ENCODE measurements around the gene RPUSD4.

Gene RPUSD4

DNA sequence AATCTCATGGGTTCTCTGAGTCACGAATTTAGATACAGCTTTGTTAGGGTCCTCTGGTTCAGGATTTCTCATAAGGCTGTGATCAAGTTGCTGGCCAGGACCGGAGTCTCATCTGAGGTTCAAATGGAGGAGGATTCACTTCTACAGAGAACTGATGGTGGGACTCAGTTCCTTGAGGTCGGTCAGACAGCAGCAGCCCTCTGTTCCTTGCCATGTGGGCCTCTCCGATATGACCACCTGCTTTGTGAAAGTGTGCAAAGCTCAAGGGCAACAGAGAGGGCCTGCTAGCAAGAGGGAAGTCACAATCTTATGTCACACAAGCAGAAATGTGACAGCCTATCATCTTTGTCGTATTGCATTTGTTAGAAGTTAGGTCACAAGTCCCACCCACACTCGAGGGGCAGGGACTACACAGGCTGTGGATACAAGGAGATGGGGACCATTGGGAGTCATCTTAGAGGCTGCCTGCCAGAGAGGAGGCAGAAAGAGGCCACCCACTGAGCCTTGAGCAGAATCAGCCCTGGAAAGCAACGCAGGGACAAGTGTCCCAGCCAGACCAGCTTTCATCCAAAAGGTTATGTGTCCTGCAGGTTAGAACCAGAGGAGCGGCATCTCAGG is 34.5 kb downstream of the RPUSD4 start:
- no peak for DNase-seq

DNA sequence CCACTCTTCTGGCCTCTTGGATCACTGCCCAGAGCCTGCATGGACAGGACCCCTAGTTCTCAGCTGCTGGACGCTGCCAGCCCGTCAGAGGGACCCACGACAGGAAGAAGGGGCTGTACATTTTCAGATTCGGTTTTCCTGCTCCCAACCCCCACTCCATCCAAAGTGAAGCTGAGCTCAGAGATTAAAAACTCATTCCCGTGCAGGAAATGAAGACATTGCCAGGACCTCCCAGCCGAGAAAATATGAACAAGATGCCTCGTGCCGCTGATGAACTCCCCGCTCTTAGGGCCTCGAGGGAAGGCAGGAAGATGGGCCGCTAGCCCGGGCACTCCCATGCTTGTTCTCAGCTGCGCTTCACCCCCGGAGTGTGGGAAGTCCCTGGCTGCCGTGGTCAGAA is 36.1 kb downstream of the RPUSD4 start:
- DNase-seq: no peak

DNA sequence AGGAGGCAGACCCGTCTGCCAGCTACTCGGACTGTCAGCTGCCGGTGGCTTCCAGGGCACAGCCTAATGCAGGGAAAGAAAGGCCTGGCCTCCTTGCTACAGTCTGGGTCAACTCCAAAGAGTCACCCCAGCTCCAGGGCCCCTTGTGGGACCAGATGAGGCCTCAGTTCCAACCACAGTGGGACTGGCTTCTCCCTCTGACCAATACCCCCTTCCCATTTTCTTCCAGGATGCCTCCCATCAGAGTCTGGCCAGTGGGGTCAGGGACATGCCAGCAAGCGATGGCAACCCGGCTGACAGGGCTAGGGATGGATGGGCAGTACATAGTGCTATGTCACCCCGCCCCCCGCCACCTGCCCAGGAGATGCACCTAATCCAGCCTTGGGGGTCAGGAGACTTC is 36.6 kb downstream of the RPUSD4 start:
- DNase-seq: no peak

DNA sequence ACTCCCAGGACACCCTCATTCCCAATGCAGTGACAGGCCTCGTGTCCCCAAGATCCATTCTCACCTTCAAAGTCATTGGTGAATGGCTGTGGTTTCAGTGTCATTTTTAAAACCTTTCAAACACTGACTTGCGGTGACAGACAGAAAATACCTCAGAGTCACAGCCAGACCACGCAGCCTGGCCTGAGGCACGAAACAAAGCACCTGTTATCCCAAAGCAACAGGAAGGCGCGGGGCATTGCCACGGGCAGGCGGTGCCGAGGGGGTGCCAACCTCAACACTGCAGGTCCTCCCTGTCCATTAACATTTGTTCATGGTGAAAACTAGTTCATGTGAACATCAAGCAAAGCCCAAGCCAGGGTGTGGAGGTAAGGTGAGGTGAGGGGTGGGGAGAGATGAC is 38.2 kb downstream of the RPUSD4 start:
- DNase-seq: no peak

DNA sequence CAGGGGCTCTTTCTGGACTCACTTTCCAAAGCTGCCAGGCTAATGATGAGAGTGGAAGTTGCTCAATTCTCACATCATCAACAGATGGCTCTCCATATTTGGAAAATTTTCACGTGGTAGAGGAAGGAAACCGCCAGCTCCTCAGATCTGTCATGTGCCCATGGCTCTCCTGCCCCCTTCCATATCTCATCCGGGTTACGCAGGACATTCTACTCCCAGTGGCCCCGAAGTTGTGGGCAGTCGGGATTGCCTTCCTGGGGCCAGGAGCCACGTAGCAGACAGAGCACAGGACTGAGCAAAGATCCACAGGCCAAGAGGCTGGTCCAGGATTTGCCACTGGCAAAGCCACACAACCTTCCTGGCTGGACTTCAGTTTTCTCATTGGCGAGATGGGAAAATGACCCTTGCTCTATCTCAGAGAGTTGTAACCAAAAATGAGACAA is 38.8 kb downstream of the RPUSD4 start:
- no peak for DNase-seq

DNA sequence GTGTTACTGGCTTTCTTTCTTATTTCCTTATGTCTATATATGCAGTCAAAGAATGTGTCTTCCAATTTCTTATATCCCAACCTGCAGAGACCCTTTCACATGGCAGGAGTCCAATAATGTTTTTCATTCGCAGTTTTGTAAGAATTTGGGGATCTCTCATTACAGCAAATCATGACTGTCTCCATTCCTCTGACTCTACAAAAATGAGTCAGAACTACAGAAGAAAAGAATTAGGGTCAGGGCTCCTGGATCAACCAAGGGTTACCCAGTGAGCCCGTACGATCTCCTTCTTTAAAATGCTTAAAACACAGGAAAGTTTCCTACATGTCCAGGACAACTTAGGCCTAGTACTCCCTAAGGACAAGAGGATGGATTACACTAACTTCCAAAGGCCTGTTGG is 42.2 kb downstream of the RPUSD4 start:
- DNase-seq: no peak

DNA sequence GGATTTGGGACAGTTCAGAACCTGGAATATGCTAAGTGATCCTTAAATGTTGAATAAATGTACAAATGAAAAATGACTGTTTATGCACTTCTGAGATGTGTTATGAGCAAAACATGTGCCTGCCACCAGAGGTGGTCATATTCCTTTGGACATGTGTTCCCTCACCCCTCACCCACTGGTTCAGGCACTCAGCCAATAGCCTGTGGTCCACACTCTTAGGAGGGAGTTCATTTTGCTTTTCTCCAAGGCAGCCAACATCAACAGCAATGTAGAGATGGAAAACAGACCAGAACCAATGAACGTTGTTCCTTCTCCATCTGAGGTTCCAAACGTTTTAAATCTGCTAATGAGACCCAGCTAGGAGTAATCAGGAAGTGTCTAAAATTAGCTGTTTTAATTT is 44.0 kb downstream of the RPUSD4 start:
- DNase-seq: no peak

DNA sequence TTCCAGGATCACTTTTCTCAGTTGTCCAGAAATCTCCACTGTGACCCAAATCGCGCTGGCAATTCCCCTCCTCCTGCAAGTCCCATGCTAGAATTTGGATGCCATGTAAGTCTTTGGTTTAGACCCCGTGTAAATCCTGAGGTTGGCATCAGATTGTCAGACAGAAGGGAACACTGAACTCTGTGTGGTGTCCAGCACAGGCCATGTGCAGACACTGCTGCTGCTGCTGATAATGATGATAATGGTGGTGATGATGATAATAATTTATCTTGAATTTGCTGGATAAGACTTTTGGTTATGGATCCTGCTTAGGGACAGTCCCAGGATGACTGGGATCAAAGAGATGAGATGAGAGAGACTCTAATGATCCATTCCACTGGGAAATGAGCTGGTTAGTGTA is 45.0 kb downstream of the RPUSD4 start:
- no peak for DNase-seq

DNA sequence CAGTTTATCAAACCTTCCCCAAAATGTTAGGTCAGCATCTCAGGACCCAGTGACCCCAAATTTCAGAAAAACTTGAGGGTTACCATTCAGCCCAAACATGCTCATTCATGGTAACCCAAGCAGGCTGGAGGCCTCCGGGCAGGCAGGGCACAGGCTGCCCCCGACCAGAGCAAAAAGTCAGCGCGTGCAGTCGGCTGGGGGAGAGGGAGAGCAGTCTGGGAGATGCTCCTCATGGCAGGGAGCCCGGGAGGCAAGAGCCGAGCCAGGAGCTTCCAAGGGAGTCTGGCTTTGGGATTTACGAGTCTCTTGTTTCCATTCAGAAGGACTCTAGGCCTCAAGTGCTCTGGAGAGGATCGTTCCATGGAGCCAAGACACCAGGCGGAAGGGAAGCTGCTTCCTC is 45.7 kb downstream of the RPUSD4 start:
- DNase-seq: no peak

DNA sequence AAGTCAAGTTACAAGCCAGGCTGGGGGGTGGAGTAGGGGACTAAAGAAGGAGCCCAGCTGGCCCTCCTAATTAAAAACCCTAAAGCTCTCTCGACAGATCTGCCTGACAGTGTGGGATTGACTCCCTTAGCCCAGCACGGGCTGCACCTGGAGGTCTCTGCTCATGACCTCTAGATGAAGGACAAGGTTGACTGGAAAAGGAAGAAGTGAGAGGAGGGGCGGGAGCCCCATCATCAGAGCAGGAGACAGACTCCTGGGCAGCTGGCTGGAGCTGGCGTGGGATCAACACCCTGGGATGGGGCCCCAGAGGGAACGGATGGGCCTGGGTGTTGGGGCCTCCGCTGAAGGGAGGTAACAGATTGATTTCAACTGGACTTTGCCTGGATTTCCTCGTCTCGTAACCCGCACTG is 46.1 kb downstream of the RPUSD4 start:
- DNase-seq: no peak

DNA sequence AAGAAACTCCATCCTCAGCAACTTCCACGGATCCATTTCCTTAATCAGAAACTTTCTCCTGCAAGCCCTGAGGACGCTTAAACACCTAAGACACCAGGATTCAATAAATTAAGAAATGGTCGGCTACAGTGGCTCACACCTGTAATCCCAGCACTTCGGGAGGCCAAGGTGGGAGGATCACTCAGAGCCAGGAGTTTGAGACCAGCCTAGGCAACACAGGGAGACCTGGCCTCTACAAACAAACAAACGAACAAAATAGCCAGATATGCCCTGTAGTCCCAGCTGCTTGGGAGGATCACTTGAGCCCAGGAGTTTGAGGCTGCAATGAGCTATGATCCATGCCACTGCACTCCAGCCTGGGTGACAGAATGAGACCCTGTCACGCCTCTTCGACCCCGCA is 46.7 kb downstream of the RPUSD4 start:
- DNase-seq: no peak

DNA sequence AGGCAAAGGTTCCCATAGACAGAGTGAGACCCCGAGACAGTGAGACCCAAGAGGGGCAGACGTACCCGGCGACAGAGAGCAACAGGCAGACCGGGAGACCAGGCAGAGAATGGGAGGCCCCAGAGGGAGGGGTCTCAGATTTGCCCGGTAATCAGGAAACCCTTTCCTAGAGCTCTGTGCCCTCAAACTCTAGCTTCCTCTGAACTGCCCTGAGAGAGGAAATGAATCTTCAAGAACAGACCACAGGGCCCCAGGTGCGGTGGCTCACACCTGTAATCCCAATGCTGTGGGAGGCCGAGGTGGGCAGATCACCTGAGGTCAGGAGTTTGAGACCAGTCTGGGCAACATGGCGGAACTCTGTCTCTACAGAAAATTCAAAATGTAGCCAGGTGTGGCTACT is 47.7 kb downstream of the RPUSD4 start:
- no peak for DNase-seq

DNA sequence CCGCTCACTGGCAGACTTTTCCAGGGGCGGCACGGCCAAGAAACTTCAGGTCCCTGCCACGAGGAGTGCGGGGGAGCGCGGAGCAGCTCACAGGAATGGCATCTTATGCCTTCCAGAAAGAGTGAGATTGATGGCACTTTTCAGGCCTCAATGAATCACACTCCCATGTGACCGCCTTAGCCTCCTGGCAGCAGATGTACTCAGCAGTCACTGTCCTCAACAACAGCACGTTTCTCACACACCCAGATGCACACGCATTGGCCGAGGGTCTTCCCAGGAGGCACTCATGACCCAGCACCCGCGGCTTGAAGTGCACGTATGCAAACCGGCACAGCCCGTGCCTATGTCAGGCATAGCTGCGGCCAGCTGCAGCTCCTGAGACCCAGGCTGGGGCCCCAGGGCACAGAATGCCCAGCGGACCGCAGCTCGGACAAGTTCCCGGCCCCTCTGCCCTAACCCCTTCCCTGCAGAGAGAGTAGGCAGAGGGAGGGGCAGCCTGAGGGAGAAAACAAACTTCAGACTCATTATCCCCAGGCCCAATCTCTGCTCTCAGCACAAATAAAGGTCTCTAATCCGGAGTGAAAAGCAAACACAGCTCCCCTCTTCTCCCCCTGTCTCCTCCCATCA is 48.3 kb downstream of the RPUSD4 start:
- no peak for DNase-seq

DNA sequence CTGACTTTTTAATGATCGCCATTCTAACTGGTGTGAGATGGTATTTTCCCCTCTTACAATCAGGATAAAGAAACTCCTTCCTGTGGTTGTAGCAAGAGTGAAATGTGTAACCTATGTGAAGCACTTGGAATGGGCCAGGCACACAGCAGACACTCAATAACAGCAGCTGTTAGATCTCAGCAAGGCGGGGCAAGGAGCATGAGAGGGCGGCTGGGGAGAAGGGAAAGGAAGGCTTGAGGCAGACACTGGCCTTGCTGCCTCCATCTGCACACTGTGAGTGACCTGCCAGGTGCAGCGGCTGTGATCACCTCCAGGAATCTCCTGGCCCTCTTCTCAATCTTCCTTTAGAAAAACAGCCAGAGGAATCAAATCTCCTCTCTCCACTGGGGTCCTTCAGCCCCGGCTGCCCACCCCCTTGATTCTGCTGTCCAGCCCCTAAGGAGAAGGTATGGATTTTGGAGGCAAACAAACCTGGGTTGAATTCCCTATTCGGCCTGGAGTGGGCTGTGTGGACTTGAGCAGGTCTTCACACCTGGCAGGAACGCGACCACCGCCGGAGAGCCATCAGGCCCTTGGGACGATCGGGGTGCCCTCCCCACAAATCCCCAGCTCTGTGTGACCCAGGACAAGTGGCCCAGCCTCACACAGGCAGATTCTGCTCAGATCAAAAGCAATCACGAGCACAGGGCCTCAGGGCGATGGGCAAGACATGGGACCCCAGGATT is 49.0 kb downstream of the RPUSD4 start:
- DNase-seq: no peak

DNA sequence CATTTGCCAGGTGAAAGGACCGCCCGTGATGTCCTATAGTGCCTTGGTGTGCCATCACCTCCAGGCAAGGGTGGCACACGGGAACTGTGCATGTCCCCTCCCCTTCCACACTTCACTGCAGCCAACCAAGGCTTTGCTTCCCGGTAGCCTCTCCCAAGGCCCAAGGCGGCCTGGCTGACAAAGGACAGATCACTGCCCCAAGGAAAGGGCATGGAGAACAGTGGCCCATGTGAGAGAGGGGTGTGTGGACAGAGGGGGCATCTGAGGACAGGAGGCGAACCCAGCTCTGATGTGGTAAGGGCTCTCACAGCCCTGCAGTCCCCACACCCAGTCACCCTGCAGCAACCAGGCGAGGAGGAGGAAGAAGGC is 50.4 kb downstream of the RPUSD4 start:
- DNase-seq: no peak

DNA sequence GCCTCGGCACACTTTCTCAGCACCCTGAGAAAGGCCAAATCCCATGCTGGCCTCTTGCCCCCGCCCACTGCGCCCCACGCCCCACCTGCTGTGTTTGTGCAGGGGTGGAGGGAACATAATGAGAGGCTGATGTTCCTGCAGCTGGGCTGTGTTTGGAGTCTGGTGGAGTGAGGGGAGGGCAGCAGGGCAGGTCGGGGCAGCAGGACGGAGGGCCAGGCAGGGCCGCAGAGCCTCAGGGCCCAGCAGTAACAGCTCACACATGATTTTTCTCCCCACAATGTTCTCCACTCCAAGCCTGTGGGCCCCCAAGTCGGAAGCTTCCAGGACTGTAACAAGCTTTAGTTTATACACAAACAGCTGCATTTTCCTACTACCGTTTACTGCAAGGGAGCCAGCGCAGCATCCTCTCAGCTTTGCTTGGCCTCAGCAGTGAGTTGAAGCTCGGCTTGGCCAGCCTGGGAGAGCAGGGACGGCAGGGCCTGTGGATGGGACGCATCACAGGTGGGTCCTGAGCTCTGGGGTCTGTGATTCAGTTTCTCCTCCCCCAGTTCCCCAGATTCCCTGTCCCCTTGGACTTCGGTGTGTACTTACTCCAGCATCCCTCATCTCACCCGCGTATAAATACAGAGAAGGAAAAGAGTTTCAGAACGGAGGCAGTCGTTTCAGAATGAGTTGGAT is 51.0 kb downstream of the RPUSD4 start:
- no peak for DNase-seq

DNA sequence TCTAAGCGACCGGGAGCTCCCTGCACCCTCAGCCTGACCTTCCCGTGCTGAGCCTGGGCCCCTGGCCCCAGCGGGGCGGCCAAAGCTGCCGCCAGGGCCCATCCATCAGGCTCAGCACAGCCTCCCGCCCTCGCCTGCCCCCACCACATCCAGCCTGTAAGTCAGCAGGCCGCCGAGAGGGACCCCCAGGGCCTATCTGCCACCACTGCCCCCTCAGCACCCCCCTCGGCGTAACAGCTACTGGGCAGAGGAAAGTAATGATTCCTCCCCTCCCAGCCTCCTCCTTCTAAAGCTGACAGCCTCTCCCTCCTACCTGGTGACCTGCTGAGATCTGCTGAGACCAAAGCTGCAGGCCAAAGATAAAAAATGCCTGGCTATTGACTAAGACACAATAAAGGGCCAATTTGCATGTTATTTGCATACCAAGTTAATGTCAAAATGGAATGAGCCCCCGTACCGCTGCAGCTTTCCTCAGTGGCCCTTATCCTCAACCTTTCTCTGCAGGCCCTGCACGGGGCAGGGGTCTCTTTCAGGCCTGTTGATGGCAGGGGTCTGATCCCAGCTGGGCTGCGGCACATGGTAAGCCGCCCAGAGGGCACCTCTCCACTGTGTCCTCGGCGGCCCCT is 51.6 kb downstream of the RPUSD4 start:
- DNase-seq: no peak

DNA sequence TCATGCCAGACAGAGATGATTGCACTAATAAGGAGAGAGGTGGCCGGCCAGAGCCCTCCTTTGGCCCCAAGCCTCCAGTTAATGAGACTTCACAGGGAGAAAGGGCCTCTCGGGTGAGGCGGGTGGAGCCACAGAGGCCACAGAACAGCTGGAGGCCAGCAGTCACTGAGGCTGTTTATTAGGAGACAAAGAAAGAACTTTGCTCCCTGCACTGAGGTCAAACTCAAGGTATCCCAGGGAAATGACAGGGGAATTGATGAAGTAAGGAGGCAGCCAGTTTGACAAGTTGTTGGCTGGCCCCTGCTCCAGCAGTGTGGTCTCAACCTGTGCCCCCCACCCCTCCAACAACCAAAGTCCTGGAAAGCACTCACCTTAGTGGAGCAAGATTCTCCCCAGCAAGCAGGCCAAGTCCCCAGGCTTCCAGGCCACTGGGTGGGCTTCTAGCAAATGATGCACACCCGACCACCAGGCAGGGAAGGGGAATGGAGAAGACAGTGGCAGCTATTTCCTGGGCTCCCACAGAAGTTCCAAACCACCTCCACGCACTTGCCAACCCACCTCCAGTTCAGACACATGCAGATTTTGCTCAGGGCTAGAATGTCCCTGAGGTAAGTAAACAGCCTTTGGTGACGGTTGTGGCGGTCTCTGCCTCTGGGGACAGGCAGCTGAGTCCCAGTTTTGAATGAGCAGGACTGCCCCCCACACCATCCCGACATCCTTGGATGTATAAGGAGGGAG is 53.2 kb downstream of the RPUSD4 start:
- DNase-seq: no peak

DNA sequence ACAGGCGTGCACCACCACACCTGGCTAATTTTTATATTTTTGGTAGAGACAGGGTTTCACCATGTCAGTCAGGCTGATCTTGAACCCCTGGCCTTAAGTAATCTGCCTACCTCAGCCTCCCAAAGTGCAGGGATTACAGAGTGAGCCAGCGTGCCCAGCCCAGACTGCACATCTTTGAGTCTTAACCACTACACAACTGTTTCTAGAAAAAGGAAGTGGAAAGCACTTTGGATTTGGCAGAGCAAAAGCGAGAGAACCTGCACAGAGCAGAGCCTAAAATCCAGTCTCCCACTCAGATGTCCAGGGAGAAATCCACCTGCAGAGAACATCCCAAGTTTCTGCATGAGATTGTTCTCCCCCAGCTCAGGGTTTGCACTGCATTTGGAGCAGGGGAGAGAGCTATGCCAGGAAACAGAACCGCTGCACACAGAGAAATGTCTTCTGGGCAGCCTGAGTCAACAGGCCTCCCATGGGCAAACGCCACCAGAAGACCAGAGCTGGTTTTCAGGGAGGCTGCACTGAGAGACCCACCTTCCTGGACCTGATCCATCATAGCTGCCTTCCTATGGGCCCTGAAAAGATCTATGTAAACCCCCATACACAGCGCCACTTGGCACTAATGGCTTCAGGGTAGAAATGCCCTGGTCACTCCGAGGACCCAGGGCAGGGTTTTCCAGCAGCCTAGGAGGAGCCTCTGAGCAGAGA is 54.0 kb downstream of the RPUSD4 start:
- DNase-seq: no peak

DNA sequence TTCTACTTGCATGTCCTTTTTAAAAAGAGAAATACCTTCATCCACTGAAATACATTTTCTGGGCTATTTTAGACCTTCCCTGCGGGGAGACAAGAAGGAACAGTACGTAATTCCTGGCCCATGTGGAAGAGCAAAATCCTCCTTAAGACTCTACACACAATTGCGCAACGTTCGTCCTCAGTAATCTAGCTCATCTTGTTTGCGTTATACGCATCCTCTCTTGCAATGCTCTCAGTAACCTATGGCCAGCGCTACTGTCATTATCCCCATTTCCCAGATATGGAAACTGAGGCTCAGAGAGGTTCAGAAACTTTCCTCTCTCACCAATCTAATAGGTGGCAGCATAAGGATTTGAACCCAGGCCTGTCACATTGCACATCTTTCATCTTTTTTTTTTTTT is 54.6 kb downstream of the RPUSD4 start:
- no peak for DNase-seq

DNA sequence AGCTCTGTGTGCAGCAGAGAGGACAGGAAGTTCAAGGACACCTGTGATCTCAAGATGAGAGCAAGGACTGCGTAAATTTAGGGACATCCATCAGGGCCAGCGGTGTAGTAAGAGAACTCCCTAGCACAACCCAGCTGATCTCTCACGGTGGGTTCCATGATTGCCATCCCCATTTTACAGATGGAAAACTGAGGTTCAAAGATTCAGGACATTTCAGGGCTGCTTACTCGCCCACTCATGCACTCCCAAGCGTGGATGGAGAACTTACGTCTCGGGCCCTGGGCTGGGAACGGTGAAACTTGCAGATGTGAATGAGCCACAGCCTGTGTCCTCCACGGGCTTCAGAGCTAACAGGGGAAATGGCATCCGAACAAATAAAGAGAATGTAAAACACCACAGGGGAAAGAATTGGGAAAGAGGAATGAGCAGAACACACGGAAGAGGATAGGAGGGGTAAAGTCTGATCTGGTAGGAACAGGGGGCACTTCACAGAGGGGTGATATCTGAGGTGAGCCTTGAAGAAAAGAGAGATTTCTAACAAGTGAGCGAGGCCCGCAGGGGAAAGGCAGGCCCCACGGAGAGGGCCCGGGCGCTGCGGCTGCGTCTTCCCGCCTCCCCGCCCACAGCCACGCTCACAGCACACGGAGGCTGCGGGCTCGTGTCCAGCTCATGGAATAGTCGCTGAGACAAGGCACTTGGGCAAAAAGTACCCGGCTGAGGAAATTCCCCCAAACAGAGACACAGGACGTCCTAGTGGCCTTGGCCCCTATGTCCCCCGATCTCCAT is 55.9 kb downstream of the RPUSD4 start:
- DNase-seq: no peak
